ENCODE data around the gene PLD6.

Gene PLD6

GRCh38 chr17:17154981-17155380 lies 51.2 kb downstream of the PLD6 start:
- CTCF ChIA-PET = no interaction called here
- POLR2A ChIA-PET = no interaction called here
- no peak for DNase-seq (ENCODE audit: extremely low spot score)

GRCh38 chr17:17154556-17154955 lies 51.6 kb downstream of the PLD6 start:
- TF ChIP-seq ELF4 (IDR thresholded peaks at IDR 0.05) (no peak), ARNT (IDR thresholded peaks at IDR 0.05) (no peak), HDGF (IDR thresholded peaks at IDR 0.05; ENCODE audit: borderline replicate concordance) (no peak), PKNOX1 (IDR thresholded peaks at IDR 0.05) (no peak), FOXK2 (IDR thresholded peaks at IDR 0.05) (no peak), CTBP1 (IDR thresholded peaks at IDR 0.05; ENCODE audit: borderline replicate concordance) (no peak), LEF1 (IDR thresholded peaks at IDR 0.05; ENCODE audit: borderline replicate concordance) (no peak), ZNF384 (IDR thresholded peaks at IDR 0.05) (no peak), SUZ12 (IDR thresholded peaks at IDR 0.05) (no peak), FOXM1 (IDR thresholded peaks at IDR 0.05; ENCODE audit: borderline replicate concordance) (no peak), NFRKB (IDR thresholded peaks at IDR 0.05) (no peak), L3MBTL2 (conservative IDR thresholded peaks at IDR 0.05) (no peak), SP1 (IDR thresholded peaks at IDR 0.05) (no peak), FOXA1 (IDR thresholded peaks at IDR 0.05) (no peak), TARDBP (IDR thresholded peaks at IDR 0.05) (no peak), BHLHE40 (IDR thresholded peaks at IDR 0.05; ENCODE audit: borderline replicate concordance) (no peak)
- ChIA-PET CTCF (no interaction called here), POLR2A (no interaction called here)
- DNase-seq (ENCODE audit: extremely low spot score) = no peak

More at GRCh38 chr17:17154981-17155380, 51.2 kb downstream of the PLD6 start:
- no peak for TF ChIP-seq L3MBTL2 (conservative IDR thresholded peaks at IDR 0.05)

GRCh38 chr17:17153709-17154108 lies 52.4 kb downstream of the PLD6 start:
- no peak for TF ChIP-seq FOXK2 (IDR thresholded peaks at IDR 0.05)
- TF ChIP-seq ARNT (IDR thresholded peaks at IDR 0.05) = no peak
- no peak for TF ChIP-seq FOXA1 (IDR thresholded peaks at IDR 0.05)
- ChIA-PET POLR2A (interaction anchor here (0.9 kb wide), 1 partner anchor 15 kb away, joined by 3 read pairs; no protein-coding TSS in a partner anchor), CTCF (no interaction called here)
- DNase-seq (ENCODE audit: extremely low spot score) = no peak

- TF ChIP-seq FOXM1 (IDR thresholded peaks at IDR 0.05; ENCODE audit: borderline replicate concordance) = no peak
- TF ChIP-seq FOXA1 (IDR thresholded peaks at IDR 0.05) = no peak
- TF ChIP-seq CTBP1 (IDR thresholded peaks at IDR 0.05; ENCODE audit: borderline replicate concordance) = no peak
- TF ChIP-seq BHLHE40 (IDR thresholded peaks at IDR 0.05; ENCODE audit: borderline replicate concordance) = no peak
- TF ChIP-seq ELF4 (IDR thresholded peaks at IDR 0.05) = no peak
- TF ChIP-seq TARDBP (IDR thresholded peaks at IDR 0.05) = no peak
- no peak for TF ChIP-seq FOXK2 (IDR thresholded peaks at IDR 0.05)
- no peak for TF ChIP-seq SUZ12 (IDR thresholded peaks at IDR 0.05)
- no peak for TF ChIP-seq NFRKB (IDR thresholded peaks at IDR 0.05)
- no peak for TF ChIP-seq HDGF (IDR thresholded peaks at IDR 0.05; ENCODE audit: borderline replicate concordance)
- TF ChIP-seq PKNOX1 (IDR thresholded peaks at IDR 0.05) = no peak
- TF ChIP-seq L3MBTL2 (conservative IDR thresholded peaks at IDR 0.05) = no peak
- no peak for TF ChIP-seq SP1 (IDR thresholded peaks at IDR 0.05)
- TF ChIP-seq LEF1 (IDR thresholded peaks at IDR 0.05; ENCODE audit: borderline replicate concordance) = no peak
- no peak for TF ChIP-seq ZNF384 (IDR thresholded peaks at IDR 0.05)
- no peak for TF ChIP-seq ARNT (IDR thresholded peaks at IDR 0.05)
Observed at GRCh38 chr17:17153071-17153470, 53.1 kb downstream of the PLD6 start.

GRCh38 chr17:17152385-17152784 lies 53.7 kb downstream of the PLD6 start:
- TF ChIP-seq FOXA1 (IDR thresholded peaks at IDR 0.05) = no peak
- no peak for TF ChIP-seq ZNF384 (IDR thresholded peaks at IDR 0.05)
- TF ChIP-seq NFRKB (IDR thresholded peaks at IDR 0.05) = no peak
- TF ChIP-seq CTBP1 (IDR thresholded peaks at IDR 0.05; ENCODE audit: borderline replicate concordance) = no peak
- no peak for TF ChIP-seq BHLHE40 (IDR thresholded peaks at IDR 0.05; ENCODE audit: borderline replicate concordance)
- no peak for TF ChIP-seq PKNOX1 (IDR thresholded peaks at IDR 0.05)
- TF ChIP-seq ARNT (IDR thresholded peaks at IDR 0.05) = no peak
- TF ChIP-seq L3MBTL2 (conservative IDR thresholded peaks at IDR 0.05) = no peak
- TF ChIP-seq FOXM1 (IDR thresholded peaks at IDR 0.05; ENCODE audit: borderline replicate concordance) = no peak
- TF ChIP-seq FOXK2 (IDR thresholded peaks at IDR 0.05) = no peak
- no peak for TF ChIP-seq LEF1 (IDR thresholded peaks at IDR 0.05; ENCODE audit: borderline replicate concordance)
- TF ChIP-seq SP1 (IDR thresholded peaks at IDR 0.05) = no peak
- no peak for TF ChIP-seq ELF4 (IDR thresholded peaks at IDR 0.05)
- TF ChIP-seq SUZ12 (IDR thresholded peaks at IDR 0.05) = no peak
- no peak for TF ChIP-seq TARDBP (IDR thresholded peaks at IDR 0.05)
- TF ChIP-seq HDGF (IDR thresholded peaks at IDR 0.05; ENCODE audit: borderline replicate concordance) = no peak
- ChIA-PET POLR2A (no interaction called here), CTCF (interaction anchor here (1.9 kb wide), 1 partner anchor 10 kb away, joined by 8 read pairs; no protein-coding TSS in a partner anchor)
- DNase-seq (ENCODE audit: extremely low spot score) = no peak

More at GRCh38 chr17:17153071-17153470, 53.1 kb downstream of the PLD6 start:
- POLR2A ChIA-PET = interaction anchor here (0.9 kb wide), 1 partner anchor 16 kb away, joined by 3 read pairs; no protein-coding TSS in a partner anchor
- CTCF ChIA-PET = interaction anchor here (1.9 kb wide), 1 partner anchor 11 kb away, joined by 8 read pairs; no protein-coding TSS in a partner anchor
- DNase-seq (ENCODE audit: extremely low spot score) = no peak

GRCh38 chr17:17151962-17152361 lies 54.2 kb downstream of the PLD6 start:
- ChIA-PET POLR2A (no interaction called here), CTCF (interaction anchor here (1.9 kb wide), 1 partner anchor 10 kb away, joined by 8 read pairs; no protein-coding TSS in a partner anchor)
- DNase-seq (ENCODE audit: extremely low spot score) = no peak
- TF ChIP-seq ARNT (IDR thresholded peaks at IDR 0.05) = no peak
- TF ChIP-seq HDGF (IDR thresholded peaks at IDR 0.05; ENCODE audit: borderline replicate concordance) = no peak
- no peak for TF ChIP-seq CTBP1 (IDR thresholded peaks at IDR 0.05; ENCODE audit: borderline replicate concordance)
- TF ChIP-seq FOXM1 (IDR thresholded peaks at IDR 0.05; ENCODE audit: borderline replicate concordance) = no peak
- no peak for TF ChIP-seq NFRKB (IDR thresholded peaks at IDR 0.05)

All from HEK293T (cell line).